ENCODE measurements around the gene TMEM44.
"Not testable (repeated sequence)": the region's sequence is repeated elsewhere in the genome, so short reads cannot be mapped to it uniquely, and the experiment has no call there.

TMEM44 gene

DNA sequence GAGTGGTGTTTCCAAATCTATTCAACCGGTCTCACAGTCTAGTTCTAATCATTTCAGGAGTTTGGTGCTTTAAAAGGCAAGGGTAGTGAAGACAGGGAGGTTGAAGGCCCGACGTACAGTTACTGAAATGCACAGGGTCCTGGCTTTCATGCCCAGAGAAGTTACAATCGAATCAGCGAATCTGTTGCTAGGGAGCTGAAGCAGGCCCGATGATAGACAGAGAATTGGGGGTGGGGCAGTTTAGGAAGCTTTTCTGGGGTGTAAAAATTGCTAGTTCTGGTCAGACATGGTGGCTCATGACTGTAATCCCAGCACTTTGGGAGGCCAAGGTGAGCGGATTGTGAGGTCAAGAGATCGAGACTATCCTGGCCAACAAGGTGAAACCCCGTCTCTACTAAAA is 83.4 kb downstream of the TMEM44 start:
- DNase-seq = no peak

DNA sequence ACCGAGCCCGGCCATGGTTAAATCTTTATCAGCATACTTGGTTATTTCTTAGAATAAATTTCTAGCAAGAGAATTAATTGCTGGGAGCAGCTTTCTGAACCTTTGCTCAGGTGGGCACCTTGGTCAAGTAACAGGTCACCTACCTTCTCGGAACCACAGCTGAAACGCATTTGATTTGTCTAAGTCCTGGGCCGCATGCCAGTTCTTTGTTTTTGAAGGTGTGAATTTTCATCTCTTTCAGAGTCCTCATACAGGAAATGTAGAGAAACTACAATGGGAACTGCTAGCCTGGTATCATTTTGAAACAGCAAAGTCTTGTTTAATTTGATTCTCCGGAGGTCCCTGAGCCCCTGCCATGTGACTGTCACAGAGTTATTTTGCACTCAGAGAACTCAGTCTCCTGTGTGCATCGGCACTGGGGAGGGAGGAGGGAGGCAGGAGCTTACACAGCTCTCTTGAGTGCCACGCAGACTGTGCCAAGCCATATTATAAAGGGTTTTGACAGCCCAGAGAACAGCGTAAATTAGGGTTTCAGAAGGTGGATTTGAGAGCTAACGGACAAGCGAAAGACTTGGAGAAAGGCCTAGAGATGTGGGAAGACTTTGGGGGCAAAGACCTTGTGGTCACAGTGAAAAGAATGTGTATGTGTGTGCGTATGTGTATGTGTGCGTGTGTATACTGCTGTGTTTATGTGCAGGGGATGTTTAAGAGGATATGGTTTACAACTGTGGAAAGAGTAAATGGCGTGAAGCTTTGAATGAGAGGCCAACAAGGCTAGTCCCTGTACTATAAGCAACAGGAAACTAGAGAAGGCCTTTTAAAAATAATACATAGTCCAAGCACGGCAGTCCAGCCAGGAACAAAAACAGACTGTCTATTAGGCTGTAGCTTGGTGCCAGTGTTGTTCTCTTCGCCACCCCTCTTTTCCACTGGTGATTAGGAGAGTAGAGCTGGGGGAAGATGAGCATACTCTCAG is 84.6 kb downstream of the TMEM44 start:
- no peak for DNase-seq

DNA sequence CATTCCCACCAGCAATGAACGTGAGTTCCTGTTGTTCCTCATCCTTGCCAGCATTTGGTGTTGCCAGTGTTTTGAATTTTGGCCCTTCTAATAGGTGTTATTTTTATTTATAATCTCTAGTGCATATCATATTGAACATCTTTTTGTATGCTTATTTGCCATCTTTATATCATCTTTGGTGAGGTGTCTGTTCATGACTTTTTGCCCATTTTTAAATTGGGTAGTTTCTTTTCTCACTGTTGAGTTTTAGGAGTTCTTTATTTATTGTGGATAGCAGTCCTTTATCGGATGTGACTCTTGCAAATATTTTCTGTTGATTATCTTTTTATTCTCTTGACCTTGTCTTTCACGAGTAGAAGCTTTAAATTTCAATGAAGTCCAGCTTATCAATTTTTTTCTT is 86.2 kb downstream of the TMEM44 start:
- DNase-seq = no peak

DNA sequence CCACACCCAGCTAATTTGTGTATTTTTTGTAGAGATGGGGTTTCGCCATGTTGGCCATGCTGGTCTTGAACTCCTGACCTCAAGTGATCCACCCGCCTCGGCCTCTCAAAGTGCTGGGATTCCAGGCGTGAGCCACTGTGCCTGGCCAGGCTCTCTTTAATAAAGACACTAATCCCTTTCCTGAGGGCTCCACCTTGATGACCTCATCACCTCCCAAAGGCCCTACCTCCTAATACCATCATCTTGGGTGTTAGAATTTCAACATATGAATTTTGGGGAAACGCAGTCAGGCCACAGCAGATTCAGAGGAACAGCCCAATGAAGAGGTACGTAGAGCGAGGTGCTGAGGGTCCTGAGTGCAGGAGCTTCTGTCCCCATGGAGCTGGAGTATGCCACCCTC is 87.7 kb downstream of the TMEM44 start:
- not testable (repeated sequence) for DNase-seq

DNA sequence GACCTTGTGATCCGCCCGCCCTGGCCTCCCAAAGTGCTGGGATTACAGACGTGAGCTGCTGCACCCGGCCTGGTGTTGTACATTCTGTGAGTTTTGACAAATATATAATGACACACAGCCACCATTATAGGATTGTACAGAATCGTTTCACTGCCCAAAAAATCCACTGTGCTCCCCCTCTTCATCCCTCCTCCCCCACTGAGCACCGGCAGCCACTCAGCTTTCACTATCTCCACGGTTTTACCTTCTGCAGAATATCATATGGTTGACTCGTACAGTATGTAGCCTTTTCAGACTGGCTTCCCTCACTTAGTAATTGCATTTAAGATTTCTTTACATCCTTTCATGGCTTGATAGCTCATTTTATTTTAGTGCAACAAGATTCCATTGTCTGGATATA is 89.7 kb downstream of the TMEM44 start:
- no peak for DNase-seq

DNA sequence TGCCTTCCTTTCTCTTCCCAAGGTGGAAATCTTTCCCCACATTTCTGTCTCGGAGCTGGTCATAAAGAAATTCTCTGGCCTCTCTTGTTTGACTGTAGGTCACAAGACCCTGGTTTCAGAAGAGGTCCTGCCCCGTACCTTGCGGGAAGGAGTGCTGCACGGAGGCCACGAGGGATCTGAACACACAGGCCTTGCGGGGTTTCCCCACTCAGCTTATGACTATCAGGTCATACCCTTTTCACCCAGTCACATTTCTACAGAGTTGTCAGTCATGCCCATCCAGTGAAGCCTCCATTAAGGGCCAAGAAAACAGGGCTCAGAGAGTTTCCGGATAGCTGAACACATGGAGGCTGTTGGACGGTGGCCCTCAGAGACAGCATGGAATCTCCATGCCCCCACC is 91.7 kb downstream of the TMEM44 start:
- no peak for DNase-seq

DNA sequence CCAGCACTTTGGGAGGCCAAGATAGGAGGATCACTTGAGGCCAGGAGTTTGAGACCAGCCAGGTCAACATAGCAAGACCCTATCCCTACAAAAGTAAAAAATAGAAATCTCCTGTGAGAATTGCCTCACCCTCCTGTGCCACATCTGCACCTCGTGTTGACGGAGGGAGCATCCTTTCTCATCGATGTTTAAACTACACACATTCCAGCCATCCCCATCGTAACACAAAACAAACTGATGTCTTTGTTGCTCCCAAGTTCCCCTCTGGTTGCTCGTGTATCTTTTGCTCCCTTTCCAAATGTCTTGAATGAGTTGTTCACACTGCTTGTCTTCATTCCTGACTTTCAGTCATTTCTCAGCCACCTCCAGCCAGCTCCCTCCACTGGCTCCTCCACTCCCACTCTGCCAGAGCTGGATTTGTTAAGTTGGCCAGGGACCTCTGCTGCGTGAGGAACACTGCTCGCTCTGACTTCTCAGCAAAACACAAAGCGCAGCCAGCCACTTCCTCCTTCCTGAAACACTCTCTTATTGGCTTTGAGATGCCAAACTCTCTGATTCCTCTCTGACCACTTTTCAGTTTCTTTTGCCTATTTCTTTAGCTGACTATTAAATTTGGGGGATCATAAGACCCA is 92.8 kb downstream of the TMEM44 start:
- no peak for DNase-seq

DNA sequence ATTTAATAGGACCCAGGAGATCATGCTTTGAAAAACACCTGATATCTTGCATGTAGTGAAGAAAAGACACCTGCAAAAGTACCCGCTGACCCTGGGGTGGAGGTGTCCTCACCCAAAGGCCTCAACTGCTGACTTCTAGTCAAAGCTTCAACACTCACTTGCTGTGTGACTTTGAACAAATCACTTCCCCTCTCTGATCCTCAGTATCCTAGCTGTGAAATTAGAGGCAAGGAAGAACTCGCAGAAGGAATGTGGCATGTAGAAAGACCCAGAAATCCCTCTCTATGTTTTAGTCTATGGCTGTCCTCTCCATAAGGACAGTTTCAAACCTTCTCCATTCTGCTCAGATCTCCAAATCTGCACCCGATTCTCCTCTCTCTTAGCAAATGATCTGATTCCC is 93.7 kb downstream of the TMEM44 start:
- no peak for DNase-seq

DNA sequence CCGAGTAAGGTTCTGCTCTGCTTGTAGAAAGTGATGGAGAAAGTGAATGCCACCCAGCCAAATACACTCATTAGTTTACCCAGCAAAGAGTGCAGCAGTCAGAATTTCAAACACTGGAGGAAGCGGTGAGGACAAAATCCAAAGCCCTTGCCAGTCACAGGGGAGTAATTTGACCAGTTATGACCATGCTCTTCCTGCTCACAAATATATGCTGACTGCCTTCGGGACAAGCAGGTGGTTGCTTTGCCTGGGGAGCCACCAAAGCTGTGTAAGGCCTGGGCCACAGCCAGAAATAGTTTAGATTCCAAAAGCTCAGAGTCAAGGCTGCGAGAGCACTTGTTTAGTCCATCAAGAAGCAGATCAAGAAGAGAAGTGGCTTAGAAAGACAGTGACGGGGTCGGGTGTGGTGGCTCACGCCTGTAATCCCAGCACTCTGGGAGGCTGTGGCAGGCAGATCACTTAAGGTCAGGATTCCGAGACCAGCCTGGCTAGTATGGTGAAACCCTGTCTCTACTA is 95.4 kb downstream of the TMEM44 start:
- no peak for DNase-seq
